SK-N-SH treated with all-trans-retinoic acid at 6 μM for 48 hours (cell line): ENCODE measurements around the gene RORB.

Experiments used
- ATAC-seq: fragments of 200-7000 bp; cut with Tn5 transposase; 3 replicates; pipeline ENCODE4 v1.9.1; 2020; ENCODE audit warnings: mild to moderate bottlenecking, moderate library complexity
- ARNTL ChIP-seq: fragments of 450-650 bp; formaldehyde crosslinking; IDR thresholded peaks from 2 replicates; pipeline ENCODE4 v1.5.0; 2020; ENCODE audit warnings: low read depth, mild to moderate bottlenecking, moderate library complexity, borderline replicate concordance
- CSDC2 ChIP-seq: fragments of 250-450 bp; sonication (Bioruptor Pico); IDR thresholded peaks from 2 replicates; pipeline ENCODE4 v1.5.0; 2020; ENCODE audit warnings: mild to moderate bottlenecking, moderate library complexity
- GLIS3 ChIP-seq: fragments of 250-450 bp; sonication (Bioruptor Pico); IDR thresholded peaks from 2 replicates; pipeline ENCODE4 v1.5.0; 2020; ENCODE audit warnings: mild to moderate bottlenecking, moderate library complexity
- ISL1 ChIP-seq: fragments of 250-450 bp; sonication (Bioruptor Pico); IDR thresholded peaks from 2 replicates; pipeline ENCODE4 v2.1.2; 2022; ENCODE audit warnings: mild to moderate bottlenecking, moderate library complexity
- RARB ChIP-seq: fragments of 250-450 bp; sonication (Bioruptor Pico); IDR thresholded peaks from 2 replicates; pipeline ENCODE4 v1.8.0; 2021; ENCODE audit warnings: mild to moderate bottlenecking, moderate library complexity
- SNAI2 ChIP-seq: fragments of 250-450 bp; sonication (Bioruptor Pico); IDR thresholded peaks from 2 replicates; pipeline ENCODE4 v1.5.0; 2020; ENCODE audit warnings: mild to moderate bottlenecking, moderate library complexity
- TCF4 ChIP-seq: fragments of 250-450 bp; sonication (Bioruptor Pico); IDR thresholded peaks from 2 replicates; pipeline ENCODE4 v1.8.0; 2021; ENCODE audit warnings: mild to moderate bottlenecking, moderate library complexity, borderline replicate concordance
- TOX ChIP-seq: fragments of 250-450 bp; sonication (Bioruptor Pico); IDR thresholded peaks from 2 replicates; pipeline ENCODE4 v1.8.0; 2021; ENCODE audit warnings: mild to moderate bottlenecking, moderate library complexity, borderline replicate concordance
- ZC3H10 ChIP-seq: fragments of 250-450 bp; sonication (Bioruptor Pico); IDR thresholded peaks from 2 replicates; pipeline ENCODE4 v1.5.1; 2021; ENCODE audit warnings: mild to moderate bottlenecking, moderate library complexity
- ZFP3 ChIP-seq: fragments of 250-450 bp; sonication (Bioruptor Pico); IDR thresholded peaks from 2 replicates; pipeline ENCODE4 v1.5.0; 2020; ENCODE audit warnings: mild to moderate bottlenecking, moderate library complexity
- ZFP30 ChIP-seq: fragments of 450-650 bp; formaldehyde crosslinking; IDR thresholded peaks from 2 replicates; pipeline ENCODE4 v1.5.0; 2022; ENCODE audit warnings: mild to moderate bottlenecking, moderate library complexity
- ZNF70 ChIP-seq: fragments of 450-650 bp; formaldehyde crosslinking; IDR thresholded peaks from 2 replicates; pipeline ENCODE4 v1.5.0; 2020; ENCODE audit warnings: mild to moderate bottlenecking, moderate library complexity
- ZNF8 ChIP-seq: fragments of 450-650 bp; formaldehyde crosslinking; IDR thresholded peaks from 2 replicates; pipeline ENCODE4 v1.5.0; 2020; ENCODE audit warnings: mild to moderate bottlenecking, moderate library complexity
- TF ChIP-seq, protein P1 (sequence below): fragments of 250-450 bp; sonication (Bioruptor Pico); IDR thresholded peaks from 2 replicates; pipeline ENCODE4 v1.5.1; 2021; ENCODE audit warnings: mild to moderate bottlenecking, moderate library complexity
- TF ChIP-seq, protein P2 (sequence below): fragments of 250-450 bp; sonication (Bioruptor Pico); IDR thresholded peaks from 2 replicates; pipeline ENCODE4 v1.8.0; 2021; ENCODE audit warnings: low read depth, mild to moderate bottlenecking, moderate library complexity, borderline replicate concordance
- TF ChIP-seq, protein P3 (sequence below): fragments of 250-450 bp; sonication (Bioruptor Pico); IDR thresholded peaks from 2 replicates; pipeline ENCODE4 v1.5.0; 2020; ENCODE audit warnings: mild to moderate bottlenecking, moderate library complexity
- TF ChIP-seq, protein P4 (sequence below): fragments of 250-450 bp; sonication (Bioruptor Pico); IDR thresholded peaks from 2 replicates; pipeline ENCODE4 v1.5.1; 2020; ENCODE audit warnings: low read depth, mild to moderate bottlenecking, moderate library complexity

RORB gene

DNA sequence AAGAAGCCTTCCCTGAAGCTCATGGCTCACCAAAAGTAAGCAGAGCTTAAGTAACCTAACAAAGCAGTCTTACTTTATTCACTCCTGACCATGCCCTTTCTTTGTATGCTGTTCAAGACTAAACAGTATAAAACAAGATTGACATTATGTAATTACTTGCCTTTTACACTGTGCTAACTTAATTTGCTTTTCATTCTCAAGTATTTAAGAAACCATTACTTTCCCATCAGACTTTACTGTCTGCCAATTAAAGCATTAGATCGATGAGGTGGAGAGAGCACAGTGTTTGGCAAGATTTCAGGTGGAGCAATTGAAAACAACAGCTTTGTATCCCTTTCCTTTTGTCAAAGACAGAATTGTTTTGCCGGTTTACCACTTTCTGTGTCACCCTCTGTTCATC, 98.2 kb downstream of the RORB start:
- TF ChIP-seq TCF4 (CRISPR knock-in tag), result no peak
- peak; percentile 41; the same call in 1 of the 2 replicates for TF ChIP-seq ISL1 (CRISPR knock-in tag)
- ATAC-seq, result no peak

DNA sequence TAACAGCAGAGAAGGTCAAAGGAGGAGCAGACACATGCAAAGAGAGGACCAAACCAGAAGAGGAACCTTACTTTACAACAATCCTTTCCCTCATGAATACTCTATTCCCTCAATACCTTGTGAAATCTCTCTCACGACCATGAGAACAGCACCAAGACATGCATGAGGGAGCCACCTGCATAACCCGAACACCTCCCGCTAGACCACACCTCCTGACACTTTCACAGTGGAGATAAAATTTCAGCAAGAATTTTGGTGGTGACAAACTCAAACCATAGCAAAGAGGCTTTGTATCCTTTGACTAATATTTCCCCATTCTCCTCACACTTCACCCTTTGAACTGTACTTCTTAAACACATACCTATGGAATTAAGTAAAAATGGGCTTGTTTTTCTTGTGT, 101.7 kb downstream of the RORB start:
- ATAC-seq, result no peak

DNA sequence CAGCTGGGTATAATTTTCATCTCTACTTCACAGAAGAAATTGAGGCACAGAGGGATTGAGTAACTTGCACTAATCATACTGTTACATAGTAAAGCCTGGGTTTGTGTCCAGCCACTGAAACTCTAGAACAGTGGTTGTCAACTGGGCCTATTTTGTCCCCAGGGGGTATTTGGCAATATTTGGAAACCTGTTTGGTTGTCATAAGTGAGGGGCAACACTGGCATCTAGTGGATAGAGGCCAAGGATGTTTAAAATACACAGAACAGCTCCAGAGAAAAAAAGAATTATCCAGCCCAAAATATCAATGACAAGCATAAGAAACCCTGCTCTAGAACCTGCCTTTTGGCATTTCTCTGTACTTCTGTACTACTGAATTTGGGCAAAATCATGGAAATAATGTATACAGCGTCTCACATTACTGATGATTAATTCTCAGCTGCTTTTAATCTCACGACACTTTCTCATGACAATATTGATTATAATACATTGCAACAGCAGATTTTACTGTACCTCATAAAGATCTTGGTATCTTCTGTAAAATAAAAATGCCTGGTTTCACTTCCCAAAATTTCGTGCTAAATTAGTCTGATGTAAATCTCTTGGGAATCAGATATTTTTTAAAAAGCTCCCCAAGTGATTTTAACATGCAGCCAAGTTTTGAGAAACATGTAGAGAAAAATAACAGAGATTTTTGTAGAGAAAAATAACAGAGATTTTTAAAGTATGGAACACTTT, 112.7 kb downstream of the RORB start:
- ATAC-seq, result no peak
- TF ChIP-seq CSDC2 (CRISPR knock-in tag), result no peak
- no peak for TF ChIP-seq ZFP30 (CRISPR knock-in tag)
- TF ChIP-seq, protein P1, sequence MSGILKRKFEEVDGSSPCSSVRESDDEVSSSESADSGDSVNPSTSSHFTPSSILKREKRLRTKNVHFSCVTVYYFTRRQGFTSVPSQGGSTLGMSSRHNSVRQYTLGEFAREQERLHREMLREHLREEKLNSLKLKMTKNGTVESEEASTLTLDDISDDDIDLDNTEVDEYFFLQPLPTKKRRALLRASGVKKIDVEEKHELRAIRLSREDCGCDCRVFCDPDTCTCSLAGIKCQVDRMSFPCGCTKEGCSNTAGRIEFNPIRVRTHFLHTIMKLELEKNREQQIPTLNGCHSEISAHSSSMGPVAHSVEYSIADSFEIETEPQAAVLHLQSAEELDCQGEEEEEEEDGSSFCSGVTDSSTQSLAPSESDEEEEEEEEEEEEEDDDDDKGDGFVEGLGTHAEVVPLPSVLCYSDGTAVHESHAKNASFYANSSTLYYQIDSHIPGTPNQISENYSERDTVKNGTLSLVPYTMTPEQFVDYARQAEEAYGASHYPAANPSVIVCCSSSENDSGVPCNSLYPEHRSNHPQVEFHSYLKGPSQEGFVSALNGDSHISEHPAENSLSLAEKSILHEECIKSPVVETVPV (CRISPR knock-in tag), result no peak
- TF ChIP-seq ZNF8 (CRISPR knock-in tag), result no peak
- no peak for TF ChIP-seq TOX
- TF ChIP-seq ZC3H10 (CRISPR knock-in tag), result no peak
- no peak for TF ChIP-seq RARB (CRISPR knock-in tag)
- TF ChIP-seq ZNF70, result no peak

More for the DNA sequence above, 101.7 kb downstream of the RORB start:
- TF ChIP-seq GLIS3 (CRISPR knock-in tag) (no peak), ZFP3 (CRISPR knock-in tag) (no peak)
- TF ChIP-seq, protein P2, sequence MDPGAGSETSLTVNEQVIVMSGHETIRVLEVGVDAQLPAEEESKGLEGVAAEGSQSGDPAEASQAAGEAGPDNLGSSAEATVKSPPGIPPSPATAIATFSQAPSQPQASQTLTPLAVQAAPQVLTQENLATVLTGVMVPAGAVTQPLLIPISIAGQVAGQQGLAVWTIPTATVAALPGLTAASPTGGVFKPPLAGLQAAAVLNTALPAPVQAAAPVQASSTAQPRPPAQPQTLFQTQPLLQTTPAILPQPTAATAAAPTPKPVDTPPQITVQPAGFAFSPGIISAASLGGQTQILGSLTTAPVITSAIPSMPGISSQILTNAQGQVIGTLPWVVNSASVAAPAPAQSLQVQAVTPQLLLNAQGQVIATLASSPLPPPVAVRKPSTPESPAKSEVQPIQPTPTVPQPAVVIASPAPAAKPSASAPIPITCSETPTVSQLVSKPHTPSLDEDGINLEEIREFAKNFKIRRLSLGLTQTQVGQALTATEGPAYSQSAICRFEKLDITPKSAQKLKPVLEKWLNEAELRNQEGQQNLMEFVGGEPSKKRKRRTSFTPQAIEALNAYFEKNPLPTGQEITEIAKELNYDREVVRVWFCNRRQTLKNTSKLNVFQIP, result no peak
- TF ChIP-seq, protein P3, sequence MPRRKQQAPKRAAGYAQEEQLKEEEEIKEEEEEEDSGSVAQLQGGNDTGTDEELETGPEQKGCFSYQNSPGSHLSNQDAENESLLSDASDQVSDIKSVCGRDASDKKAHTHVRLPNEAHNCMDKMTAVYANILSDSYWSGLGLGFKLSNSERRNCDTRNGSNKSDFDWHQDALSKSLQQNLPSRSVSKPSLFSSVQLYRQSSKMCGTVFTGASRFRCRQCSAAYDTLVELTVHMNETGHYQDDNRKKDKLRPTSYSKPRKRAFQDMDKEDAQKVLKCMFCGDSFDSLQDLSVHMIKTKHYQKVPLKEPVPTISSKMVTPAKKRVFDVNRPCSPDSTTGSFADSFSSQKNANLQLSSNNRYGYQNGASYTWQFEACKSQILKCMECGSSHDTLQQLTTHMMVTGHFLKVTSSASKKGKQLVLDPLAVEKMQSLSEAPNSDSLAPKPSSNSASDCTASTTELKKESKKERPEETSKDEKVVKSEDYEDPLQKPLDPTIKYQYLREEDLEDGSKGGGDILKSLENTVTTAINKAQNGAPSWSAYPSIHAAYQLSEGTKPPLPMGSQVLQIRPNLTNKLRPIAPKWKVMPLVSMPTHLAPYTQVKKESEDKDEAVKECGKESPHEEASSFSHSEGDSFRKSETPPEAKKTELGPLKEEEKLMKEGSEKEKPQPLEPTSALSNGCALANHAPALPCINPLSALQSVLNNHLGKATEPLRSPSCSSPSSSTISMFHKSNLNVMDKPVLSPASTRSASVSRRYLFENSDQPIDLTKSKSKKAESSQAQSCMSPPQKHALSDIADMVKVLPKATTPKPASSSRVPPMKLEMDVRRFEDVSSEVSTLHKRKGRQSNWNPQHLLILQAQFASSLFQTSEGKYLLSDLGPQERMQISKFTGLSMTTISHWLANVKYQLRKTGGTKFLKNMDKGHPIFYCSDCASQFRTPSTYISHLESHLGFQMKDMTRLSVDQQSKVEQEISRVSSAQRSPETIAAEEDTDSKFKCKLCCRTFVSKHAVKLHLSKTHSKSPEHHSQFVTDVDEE (CRISPR knock-in tag), result no peak
- TF ChIP-seq, protein P1 (CRISPR knock-in tag), result no peak

DNA sequence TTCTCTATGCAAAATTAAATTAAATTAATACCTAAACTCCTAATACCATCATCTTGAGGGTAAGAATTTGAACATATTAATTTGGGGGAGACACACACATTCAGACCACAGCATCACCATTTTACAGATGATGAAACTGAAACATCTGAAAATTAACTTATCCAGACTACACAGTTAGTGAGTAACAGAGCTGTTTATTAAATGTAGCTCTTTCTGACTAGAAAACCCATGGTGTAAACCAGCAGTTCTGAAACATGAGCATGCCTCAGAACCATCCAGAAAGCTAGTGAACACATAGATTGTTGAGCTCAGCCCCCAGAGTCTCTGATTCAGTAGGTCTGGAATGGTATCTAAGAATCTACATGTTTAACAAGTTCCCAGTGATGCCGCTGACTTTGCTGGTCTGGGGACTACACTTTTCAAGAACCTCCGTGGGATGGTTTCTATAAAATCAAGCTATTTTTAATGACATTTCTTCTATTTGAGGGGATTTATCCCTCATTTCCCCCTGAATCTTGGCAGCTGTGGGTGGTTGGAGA, 113.5 kb downstream of the RORB start:
- no peak for ATAC-seq
- TF ChIP-seq TCF4 (CRISPR knock-in tag), result no peak

DNA sequence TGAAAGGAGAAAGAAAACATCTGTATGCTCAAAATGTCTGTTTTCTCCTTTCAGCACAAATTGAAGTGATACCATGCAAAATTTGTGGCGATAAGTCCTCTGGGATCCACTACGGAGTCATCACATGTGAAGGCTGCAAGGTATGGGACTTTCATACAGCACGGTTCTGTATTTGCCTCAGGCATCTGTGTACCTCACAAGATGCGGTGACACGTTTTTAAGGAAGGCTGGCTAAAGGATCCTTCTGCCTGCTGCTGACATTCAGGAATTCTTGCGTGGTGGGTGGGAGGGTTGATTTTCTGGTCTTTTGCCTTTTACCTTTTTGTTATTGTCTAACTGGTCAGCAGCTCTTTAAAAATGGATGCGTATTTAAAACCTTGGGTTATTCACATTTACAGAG, 133.1 kb downstream of the RORB start:
- no peak for ATAC-seq
- TF ChIP-seq, protein P2, result no peak
- TF ChIP-seq ZNF8 (CRISPR knock-in tag) (no peak), GLIS3 (CRISPR knock-in tag) (no peak), ZC3H10 (CRISPR knock-in tag) (no peak), SNAI2 (CRISPR knock-in tag) (no peak), ZNF70 (no peak), ARNTL (no peak)
- TF ChIP-seq, protein P1 (CRISPR knock-in tag), result no peak
- TF ChIP-seq, protein P4, sequence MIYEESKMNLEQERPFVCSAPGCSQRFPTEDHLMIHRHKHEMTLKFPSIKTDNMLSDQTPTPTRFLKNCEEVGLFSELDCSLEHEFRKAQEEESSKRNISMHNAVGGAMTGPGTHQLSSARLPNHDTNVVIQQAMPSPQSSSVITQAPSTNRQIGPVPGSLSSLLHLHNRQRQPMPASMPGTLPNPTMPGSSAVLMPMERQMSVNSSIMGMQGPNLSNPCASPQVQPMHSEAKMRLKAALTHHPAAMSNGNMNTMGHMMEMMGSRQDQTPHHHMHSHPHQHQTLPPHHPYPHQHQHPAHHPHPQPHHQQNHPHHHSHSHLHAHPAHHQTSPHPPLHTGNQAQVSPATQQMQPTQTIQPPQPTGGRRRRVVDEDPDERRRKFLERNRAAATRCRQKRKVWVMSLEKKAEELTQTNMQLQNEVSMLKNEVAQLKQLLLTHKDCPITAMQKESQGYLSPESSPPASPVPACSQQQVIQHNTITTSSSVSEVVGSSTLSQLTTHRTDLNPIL (CRISPR knock-in tag), result no peak
